Activated CD4-positive, alpha-beta T cell treated with anti-CD3 and anti-CD28 coated beads, Interleukin-2, amount 50 U/mL, for 4 hours (primary cell): ENCODE results near the gene PPM1H.
"Not testable (repeated sequence)": the region's sequence is repeated elsewhere in the genome, so short reads cannot be mapped to it uniquely, and the experiment has no call there.

Source experiments
- DNase-seq, 2 experiments: peaks; one replicate each; pipeline ENCODE4 v3.0.0-alpha.2; 2020

The PPM1H gene

DNA sequence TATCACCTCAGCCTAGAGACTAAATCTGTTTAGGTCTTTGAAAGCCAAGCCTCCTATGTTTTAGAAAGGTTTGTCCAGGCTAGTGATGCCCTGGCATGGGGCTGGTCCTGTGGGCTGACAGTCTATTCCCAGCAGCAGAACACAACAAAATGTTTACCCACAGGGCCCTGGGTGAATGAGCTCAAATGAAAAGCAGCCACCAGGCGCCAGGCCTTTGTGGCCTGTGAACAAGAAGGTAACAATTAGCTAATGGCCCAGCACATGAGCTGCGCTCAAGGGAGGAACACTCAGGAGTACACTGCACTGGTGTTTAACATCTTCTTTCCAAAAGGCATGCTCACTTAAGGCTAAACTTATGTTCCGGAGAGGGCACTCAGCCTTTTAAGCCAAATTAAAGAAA is 266.2 kb downstream of the PPM1H start:
- DNase-seq: no peak

DNA sequence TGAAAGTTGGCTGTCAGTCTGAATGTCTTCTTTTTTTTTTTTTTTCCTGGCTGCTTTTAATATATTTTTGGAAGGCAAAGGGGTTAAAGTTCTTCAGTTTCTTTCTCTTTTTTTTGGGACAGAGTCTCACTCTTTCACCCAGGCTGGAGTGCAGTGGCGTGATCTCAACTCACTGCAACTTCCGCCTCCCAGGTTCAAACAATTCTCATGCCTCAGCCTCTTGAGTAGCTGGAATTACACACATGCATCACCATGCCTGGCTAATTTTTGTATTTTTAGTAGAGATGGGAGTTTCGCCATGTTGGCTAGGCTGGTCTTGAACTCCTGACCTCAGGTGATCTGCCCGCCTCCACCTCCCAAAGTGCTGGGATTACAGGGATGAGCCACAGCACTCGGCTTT is 270.0 kb downstream of the PPM1H start:
- not testable (repeated sequence) for DNase-seq

DNA sequence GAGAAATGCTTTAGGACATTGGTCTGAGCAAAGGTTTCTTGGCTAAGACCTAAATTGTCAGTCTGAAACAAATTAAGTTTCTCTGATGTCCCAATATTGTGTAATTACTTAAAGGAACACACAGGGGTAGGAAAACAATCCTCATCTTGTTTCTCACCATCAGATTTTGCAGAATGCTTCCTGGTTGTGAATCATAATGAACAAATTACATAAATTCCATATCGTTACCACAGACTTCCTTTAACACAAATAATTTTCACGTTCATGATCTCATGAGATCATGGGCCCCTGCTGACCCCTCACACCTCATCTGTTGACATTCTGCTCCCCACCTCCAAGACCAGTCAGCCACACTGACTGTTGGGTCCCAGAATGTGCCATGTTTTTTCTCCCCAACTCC is 274.2 kb downstream of the PPM1H start:
- DNase-seq: no peak

DNA sequence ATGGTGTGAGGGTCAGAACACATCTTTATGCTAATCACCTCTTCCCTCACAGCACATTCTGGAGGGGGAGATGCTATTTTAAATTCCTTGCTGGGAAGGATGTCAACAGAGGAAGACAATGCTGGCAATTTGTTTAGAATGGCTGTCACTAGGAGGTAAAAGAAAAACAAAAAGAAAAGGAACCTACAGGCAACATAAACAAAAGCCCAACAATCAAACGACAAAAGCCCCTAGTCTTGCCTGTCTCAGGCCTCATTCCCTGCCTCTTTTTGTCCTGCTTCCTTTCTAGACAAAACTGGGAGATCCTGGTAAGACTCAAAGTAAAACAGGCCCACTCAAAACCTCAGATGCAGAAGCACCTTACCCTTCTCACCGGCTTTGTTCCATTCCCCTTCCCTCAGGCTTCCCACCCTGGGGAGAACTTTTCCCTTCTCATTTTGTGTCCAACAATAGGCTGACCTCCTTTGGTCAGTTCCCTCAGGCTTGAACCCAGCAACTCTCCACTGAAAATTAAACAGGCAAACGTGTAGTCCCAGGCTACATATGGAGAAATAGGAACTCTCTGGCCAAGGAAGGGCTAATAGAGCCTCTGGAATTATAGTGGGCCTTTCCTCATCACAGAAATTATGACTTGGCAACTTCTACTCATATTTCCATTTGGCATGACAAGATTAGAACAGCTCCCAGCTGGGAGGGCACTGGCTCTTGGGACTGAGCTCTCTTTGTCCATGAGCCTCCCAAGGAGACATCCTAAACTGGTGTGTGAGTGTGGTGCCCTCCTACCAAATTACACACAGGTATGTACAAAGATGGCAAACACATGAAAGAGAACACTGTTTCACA is 275.3 kb downstream of the PPM1H start:
- DNase-seq: no peak

DNA sequence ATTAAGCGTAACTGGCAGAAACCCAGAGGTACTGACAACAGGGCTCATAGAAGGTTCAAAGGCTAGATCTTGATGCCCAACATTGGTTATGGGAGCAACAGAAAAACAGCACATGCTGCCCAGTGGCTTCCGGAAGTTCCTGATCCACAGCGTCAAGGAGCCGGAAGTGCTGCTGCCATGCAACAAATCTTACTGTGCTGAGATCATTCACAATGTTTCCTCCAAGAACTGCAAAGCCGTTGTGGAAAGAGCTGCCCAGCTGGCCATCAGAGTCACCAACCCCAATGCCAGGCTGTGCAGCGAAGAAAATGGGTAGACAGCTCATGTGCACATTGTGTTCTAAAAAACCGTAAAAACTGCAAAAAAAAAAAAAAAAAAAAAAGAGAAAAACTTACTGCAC is 276.0 kb downstream of the PPM1H start:
- no peak for DNase-seq

DNA sequence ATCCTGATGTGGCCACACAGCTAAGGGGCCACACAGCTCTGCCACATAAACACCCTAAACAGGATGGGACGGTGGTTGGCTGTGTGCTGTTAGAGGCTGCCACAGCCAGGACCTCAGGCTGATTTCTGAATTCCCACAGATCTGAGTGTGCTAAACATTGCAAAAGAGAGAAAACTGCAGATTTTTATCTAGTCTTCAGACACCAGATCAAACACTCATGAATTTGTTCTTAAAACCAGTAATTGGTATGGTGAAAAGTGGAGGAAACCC is 277.7 kb downstream of the PPM1H start:
- no peak for DNase-seq

DNA sequence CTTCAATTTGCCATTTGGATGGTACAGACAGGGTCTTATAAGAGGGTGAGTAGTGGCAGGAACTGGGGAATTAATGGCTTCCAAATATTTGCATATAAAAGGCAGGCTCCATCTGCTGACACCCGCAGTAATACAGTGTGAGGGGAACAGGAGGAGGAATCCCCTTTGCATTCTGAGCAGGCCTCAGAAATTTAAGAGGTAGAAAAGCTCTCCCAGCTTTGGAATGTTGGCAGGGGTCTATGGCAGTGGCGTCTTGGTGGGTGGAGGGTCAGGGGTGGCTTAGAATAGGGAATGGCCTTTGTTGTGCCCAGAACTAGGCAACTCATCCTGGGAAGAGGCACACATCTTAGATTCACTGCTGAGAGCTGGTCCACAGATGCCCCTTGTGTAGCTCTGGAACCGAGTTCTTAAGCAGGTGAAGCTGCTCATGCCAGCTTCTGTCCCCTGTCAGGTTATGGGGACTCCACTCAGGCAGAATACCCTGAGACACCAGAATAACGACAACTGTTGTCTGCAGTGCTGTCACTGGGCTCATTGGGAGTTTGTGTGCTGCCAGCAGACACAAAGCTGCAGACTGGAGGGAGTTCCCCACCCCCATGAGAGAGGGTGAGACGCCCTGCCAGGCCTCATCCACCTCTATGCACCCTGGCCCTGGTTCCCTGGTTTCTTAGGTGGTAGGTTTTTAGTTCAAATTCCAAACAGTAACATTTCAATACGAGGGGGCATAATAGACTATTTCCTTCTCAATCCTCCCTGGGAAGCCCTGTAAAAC is 278.2 kb downstream of the PPM1H start:
- no peak for DNase-seq

DNA sequence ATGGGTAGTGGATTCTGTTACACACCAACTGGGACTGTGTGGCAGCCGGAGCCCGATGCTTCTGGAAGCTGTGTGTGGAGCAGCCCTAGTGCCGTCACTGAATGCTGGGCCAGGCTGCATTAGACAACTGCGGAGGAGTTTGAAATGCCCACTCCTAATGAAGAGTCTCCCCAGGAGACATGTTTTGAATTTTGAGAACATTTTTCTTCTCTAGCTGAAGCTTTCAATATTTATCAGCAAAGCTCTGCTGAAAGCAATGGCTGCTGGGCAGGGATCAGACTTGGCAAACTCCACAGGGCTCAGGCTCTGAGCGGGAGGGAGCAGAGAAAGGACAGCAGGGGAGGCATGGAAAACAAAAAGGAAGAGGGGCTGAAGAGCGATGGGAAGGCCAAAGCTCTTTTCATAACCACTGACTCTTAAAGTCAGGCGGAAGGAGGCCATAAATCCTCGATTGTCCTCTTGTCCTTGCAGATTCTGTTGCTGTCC is 279.2 kb downstream of the PPM1H start:
- DNase-seq: no peak

DNA sequence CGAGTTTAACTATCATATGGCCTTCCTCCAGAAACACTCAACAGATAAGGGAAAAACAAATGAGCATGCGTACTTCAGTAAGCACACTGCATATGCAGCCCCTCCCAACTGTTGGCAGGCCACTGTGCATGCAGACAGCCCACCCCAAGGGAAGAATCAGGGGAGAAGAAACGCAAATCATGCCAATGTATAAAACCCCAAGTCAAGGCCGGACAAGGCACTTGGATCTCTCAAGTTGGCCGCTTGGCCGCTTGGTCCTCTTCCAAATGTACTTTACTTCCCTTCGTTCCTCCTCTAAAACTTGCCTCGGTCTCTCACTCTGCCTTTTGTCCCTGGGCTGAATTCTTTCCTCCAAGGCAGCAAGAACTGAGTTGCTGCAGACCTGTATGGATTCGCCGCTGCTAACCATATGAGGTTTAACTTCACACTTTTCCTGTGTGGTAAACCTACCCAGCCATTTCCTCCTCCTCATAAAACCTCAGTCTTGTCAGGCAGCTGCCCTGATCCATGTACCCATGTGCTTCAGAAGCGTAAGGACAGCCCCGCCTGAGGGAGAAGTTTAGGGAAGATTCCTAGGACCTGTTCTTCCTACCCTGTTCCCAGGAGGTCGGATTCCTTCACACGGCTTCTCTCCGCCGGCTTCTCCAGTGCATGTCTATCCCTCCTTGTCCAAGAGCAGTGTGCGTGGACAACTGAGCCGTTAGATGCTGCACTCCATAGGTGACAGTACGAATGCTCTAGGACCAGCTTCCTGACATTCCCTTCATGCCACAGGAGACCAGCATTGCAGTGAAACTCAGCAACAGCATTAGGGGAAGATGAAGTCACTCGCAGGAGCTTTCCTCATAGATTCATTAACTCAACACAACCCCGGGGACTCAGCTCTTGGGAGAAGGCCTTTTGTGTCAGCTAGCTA is 280.4 kb downstream of the PPM1H start:
- DNase-seq: no peak

DNA sequence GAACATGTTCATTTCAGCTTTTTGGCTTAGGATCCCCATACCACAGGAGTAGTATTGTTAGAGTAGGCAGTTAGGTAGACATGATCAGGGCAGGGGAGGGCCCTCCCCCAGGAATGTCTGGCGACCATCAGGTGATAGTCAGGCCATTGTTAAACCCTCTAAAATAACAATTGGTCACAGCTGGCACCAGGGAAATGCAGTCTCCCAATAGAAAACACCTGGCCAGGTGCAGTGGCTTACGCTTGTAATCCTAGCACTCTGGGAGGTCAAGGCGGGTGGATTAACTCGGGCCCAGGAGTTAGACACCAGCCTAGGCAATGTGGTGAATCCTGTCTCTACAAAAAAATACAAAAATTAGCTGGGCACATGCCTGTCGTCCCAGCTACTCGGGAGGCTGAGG is 281.2 kb downstream of the PPM1H start:
- DNase-seq: no peak

DNA sequence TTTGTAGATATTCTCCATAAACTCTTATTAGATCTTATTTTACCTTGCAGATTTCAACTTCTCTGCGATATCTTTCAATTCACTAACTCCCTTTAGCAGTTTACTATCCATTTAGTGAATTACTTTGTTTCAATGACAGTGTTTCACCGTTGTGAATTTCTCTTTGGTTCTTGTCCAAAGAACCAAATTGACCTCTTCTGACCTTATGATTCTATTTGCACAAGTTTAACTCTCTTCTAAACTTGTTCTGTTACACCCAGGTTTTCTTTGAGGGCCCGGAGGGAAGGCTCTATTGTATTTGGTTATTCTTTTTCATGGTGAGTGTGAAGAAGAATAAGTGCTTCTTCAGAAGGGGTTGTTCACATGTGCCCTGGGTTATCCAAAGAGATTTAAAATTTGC is 281.6 kb downstream of the PPM1H start:
- DNase-seq: no peak

DNA sequence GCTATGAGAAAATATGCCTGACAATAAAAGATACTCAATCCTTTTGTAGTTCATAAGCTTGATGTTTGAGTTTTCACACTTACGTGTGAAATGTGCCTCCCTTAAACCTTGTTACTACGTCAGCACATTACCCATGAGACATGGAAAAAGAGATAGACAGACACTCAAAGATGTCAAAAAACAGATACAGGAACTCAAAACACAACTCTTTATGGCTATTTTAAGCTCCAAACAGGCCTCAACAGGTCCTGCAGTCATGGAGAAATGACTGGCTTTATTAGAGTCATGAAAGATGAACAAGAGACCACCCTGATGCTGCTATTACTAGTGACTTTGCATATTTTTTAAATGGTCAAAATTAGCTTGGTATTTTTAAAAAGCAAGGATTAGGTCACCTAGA is 283.8 kb downstream of the PPM1H start:
- no peak for DNase-seq

DNA sequence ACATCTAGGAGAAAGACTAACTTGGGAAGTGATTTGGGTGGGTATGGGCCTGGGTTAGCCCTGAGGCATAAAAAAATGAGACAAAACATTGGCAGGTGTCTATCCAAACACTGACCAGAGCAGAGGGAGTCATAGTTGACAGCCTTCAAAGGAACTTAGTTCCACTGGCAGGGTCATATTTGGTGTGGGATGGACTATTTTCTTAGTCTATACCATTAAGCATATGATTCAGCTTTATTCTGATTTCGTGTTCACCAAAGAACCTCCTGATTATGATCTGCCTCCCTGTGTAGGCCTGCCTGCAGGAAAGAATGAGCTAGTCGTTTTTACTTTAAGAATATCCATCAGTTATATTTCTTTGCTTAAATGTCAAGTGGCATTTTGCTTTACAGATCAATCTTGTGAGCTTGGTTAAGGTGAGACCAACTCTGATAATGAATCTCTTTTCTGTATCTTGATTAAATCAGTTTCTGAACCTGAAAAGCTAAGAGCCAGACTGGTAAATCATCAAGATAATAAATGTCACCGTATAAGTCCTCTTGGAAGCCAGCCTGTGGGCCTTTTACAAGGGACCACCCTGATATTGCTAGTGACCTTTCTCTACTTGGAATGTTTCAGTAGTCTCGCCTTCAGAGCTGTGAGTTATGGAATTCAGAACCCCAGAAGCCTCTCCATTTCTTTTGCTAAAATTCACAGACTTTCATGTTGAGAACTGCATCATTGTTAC is 285.4 kb downstream of the PPM1H start:
- DNase-seq: no peak

DNA sequence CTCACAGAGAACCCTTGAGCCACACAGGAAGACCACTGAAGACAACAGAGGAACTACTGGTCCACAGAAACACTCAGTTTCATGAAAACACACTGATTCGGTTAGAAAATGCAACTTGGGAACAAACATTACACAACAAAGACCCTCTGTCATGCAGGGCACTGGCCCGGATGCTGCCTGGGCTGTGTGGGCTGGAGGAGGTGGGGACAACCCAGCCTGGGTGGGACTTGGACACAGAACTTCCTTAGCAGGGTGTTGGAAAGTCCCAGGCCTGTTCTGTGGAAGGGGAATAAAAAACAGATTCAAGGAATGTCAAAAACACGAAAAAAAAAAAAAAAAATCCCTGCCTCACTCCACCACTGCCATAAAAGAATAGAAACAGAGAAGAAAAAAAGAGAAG is 287.4 kb downstream of the PPM1H start:
- DNase-seq: no peak

DNA sequence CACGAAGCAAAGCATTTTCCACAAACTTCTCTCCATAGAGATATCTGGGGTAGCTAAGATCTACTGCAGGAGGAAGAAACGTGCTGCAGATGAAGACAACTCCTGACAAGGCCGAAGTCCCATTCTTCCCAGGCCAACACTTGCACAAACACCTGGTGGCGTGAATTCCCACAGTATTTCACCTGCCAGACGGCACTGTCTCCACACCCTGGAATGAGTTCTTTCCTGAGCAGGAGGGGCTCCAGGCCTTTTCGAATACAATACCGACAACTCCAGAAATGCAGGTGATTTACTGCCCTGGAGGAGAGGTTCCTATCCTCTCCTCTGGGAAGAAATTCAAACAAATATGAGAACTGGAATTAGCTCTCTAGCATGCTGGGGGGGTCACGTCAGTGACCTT is 288.4 kb downstream of the PPM1H start:
- DNase-seq: no peak

DNA sequence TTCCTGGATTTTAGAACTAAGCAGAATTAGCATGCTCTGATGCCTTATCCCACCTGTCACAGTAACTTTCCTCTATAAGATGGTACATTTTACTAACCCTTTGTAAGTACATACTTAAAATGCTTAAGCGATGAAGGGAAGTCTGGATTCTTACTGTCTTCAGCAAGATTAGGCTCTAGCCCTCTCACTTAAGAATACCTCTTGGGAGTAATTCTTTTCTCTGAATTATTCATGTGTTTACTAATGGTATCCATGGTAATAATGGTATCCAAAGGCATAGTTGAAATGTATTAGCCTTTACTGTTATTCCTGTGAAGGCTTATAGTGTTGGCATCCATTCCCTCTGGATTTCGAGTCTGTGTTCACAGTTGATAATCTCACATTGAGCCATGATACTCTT is 291.5 kb downstream of the PPM1H start:
- DNase-seq: no peak

DNA sequence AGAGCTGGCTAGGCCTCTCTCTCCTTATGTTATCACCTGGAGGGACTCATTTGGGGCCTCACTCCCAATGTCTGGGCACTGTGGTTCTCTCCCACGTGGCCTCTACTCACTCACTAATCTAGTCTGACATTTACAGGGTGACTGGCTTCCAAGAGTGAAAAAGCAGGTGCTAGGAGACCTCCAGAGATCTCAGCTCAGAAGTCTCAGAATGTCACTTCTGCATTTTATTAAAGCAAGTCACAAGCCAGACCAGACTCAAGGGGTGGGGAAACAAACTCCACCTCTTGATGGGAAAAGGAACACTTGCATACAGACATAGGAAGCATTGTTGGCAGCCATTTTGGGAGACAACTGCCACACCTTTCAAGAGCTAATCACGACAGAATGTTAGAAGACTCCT is 292.5 kb downstream of the PPM1H start:
- DNase-seq: no peak

DNA sequence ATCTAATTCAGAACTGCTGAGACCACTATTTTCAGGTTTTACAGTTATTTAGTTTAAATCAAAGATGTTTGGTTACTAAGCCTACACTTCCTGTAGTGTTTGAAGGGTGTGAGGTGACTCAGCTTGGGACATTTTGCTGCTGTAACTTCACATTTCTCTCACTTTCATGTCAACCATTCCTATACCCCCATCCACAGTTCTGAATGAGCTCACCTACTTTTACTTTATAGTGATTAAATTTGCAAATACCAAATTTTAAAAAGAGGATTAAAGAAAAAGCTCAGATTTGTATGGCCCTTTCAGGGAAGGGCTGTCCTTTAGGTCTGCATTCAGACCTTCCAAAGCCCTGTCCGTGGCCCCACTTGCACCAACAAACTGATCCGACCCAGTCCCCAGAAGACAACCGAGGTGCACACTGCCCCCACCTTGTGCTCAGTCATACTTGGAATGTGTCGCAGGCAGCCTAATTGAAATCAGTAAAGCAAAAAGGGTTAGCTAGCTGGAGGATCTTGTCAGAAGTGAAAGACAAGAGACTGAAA is 294.0 kb downstream of the PPM1H start:
- peak; percentile 6 to 7 for DNase-seq

DNA sequence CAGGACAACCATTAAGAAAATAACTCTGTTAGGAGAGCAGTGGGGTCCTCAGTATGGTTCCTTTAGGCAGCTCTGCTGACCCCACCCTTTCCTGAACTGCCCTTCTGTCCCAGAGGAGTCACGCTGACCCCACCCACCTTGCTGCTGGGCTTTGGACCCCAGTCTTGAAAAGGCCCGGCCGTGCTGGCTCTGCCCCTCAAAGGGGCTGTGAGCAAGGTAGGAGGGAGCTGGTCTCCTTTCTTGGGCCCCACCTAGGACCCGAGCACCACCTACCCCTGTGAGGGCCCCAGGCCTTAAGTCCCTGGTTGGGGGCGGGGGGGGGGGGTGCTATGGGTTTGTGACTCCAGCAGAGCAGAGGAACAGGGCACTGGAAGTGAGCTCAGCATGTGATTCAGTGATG is 297.3 kb downstream of the PPM1H start:
- no peak for DNase-seq

DNA sequence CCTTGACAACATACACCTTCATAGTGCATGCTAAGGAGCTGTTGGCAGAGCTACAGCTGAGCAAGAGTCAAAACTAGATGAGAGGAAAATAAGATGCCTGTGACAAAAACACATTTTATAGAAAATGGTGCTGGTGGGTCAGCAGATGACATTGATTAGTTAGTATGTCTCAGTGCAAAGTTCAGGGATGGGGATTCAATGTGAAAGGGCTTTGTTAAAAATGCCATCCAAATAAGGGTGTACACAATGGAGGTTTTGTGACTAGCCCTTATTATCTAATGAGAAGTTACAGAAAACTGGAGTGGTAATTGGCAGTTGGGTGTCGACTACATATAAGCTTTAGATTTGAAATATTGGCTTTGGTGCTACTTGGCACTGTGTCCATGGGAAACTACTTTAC is 299.3 kb downstream of the PPM1H start:
- DNase-seq: no peak

DNA sequence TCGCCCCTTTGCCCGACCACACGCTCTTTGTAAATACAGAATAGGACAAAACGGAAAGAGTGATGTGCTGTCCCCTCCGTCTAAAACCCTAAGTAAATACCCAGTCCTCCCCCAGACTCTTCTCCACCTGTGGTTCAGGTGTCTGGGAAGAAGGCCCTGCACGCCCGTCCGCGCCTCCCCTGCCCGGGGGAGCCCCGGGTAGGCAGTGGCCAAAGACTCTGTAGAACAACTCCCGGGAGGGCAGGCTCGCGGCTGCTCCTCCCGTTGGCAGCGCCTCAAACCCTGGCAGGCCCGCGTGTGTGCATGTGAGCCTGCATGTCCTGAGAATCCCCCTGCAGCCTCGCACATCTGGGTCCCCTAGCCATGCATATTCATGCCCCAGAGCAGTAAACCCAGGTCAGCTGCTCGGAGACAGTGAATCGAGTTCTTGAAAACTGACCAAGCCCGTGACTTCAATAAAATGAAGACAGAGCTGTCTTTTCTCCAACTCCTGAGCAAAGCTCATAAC is 302.5 kb downstream of the PPM1H start:
- DNase-seq: no peak
